Stomach smooth muscle (tissue), 2 donors: ENCODE measurements around the gene ITCH.
"Not testable (repeated sequence)": the region's sequence is repeated elsewhere in the genome, so short reads cannot be mapped to it uniquely, and the experiment has no call there.

Experiments
- H3K27ac ChIP-seq: one replicate; pipeline ENCODE4 v1.7.0; 2013; ENCODE audit warnings: mild to moderate bottlenecking, low read length, inconsistent platforms
- H3K27me3 ChIP-seq, 2 donors: one replicate each; pipeline ENCODE4 v1.7.0; 2013; ENCODE audit warnings: low read length in 2 of 2; ENCODE audit not compliant: insufficient read depth in 2 of 2, control insufficient read depth in 1 of 2
- H3K36me3 ChIP-seq, 2 donors: one replicate each; pipeline ENCODE4 v1.7.0; 2013; ENCODE audit warnings: low read length in 2 of 2; ENCODE audit not compliant: control insufficient read depth in 2 of 2, insufficient read depth in 2 of 2
- H3K4me1 ChIP-seq: one replicate; pipeline ENCODE4 v1.7.0; 2013; ENCODE audit warnings: low read length; ENCODE audit not compliant: control insufficient read depth, insufficient read depth
- H3K4me3 ChIP-seq, 2 donors: one replicate each; pipeline ENCODE4 v1.7.0; 2013; ENCODE audit warnings: low read length in 2 of 2
- H3K9ac ChIP-seq, 2 donors: one replicate each; pipeline ENCODE4 v1.7.0; 2013; ENCODE audit warnings: low read length in 2 of 2, mild to moderate bottlenecking in 1 of 2
- H3K9me3 ChIP-seq, 2 donors: one replicate each; pipeline ENCODE4 v1.7.0; 2013; ENCODE audit warnings: low read length in 2 of 2; ENCODE audit not compliant: control insufficient read depth in 2 of 2
- donor health status: healthy.
- donor health status: Pancreatic carcinoma.

ITCH gene

GRCh38 chr20:34363062-34363464, at the start of gene ITCH:
ITCH (plus strand) TSS chr20:34363273; CDS start chr20:34393812, 30,539 bp downstream.
- Histone ChIP-seq H3K4me1 (peaks cover 21% of the 10 kb centered on the region), H3K4me3 (peak within 1 kb of the TSS; percentile 72 to 84), H3K27me3 (no peaks in the 10 kb centered on the region), H3K27ac (peak within 1 kb of the TSS; percentile 76), H3K9ac (peak within 1 kb of the TSS; percentile 83 to 90), H3K9me3 (no peaks in the 10 kb centered on the region), H3K36me3 (no peaks in the 10 kb centered on the region)

GRCh38 chr20:34315236-34315635, 47.8 kb upstream of the ITCH start:
- Histone ChIP-seq H3K9ac (no peak overlapping the region), H3K27ac (no peak overlapping the region), H3K4me3 (no peak overlapping the region), H3K4me1 (peaks cover 10% of the 10 kb centered on the region), H3K9me3 (no peaks in the 10 kb centered on the region), H3K27me3 (peaks cover 5 to 12% of the 10 kb centered on the region in 2 donors), H3K36me3 (no peaks in the 10 kb centered on the region)

- Histone ChIP-seq H3K36me3 (no peaks in the 10 kb centered on the region), H3K9me3 (no peaks in the 10 kb centered on the region), H3K9ac (no peak overlapping the region), H3K27ac (no peak overlapping the region), H3K27me3 (peaks cover 3 to 12% of the 10 kb centered on the region in 2 donors), H3K4me3 (no peak overlapping the region), H3K4me1 (peaks cover 10% of the 10 kb centered on the region)
These were observed 46.8 kb upstream of the ITCH start for GRCh38 chr20:34316196-34316814.

- no peaks in the 10 kb centered on the region for H3K36me3 ChIP-seq
- no peaks in the 10 kb centered on the region for H3K9me3 ChIP-seq
- no peak overlapping the region for H3K9ac ChIP-seq
- no peak overlapping the region for H3K27ac ChIP-seq
- H3K27me3 ChIP-seq, result no peaks in the 10 kb centered on the region
- no peaks in the 10 kb centered on the region for H3K4me1 ChIP-seq
- H3K4me3 ChIP-seq, result no peak overlapping the region
These were observed 44.2 kb upstream of the ITCH start for GRCh38 chr20:34318609-34319443.

- Histone ChIP-seq H3K9me3 (no peaks in the 10 kb centered on the region), H3K4me3 (no peak overlapping the region), H3K4me1 (no peaks in the 10 kb centered on the region), H3K27ac (no peak overlapping the region), H3K9ac (no peak overlapping the region), H3K36me3 (no peaks in the 10 kb centered on the region), H3K27me3 (no peaks in the 10 kb centered on the region)
These were observed 42.2 kb upstream of the ITCH start for GRCh38 chr20:34320861-34321260.

GRCh38 chr20:34322267-34323105, 40.6 kb upstream of the ITCH start:
- Histone ChIP-seq H3K9me3 (no peaks in the 10 kb centered on the region), H3K9ac (no peak overlapping the region)

GRCh38 chr20:34324541-34324940, 38.5 kb upstream of the ITCH start:
- Histone ChIP-seq H3K27me3 (no peaks in the 10 kb centered on the region), H3K9ac (no peak overlapping the region), H3K27ac (no peak overlapping the region), H3K4me3 (no peak overlapping the region), H3K9me3 (no peaks in the 10 kb centered on the region), H3K36me3 (no peaks in the 10 kb centered on the region), H3K4me1 (no peaks in the 10 kb centered on the region)

More at GRCh38 chr20:34322267-34323105, 40.6 kb upstream of the ITCH start:
- Histone ChIP-seq H3K27ac (no peak overlapping the region), H3K27me3 (no peaks in the 10 kb centered on the region), H3K4me1 (no peaks in the 10 kb centered on the region), H3K36me3 (no peaks in the 10 kb centered on the region), H3K4me3 (no peak overlapping the region)

- not testable (repeated sequence) for H3K4me3 ChIP-seq, H3K9me3 ChIP-seq, H3K27ac ChIP-seq, H3K27me3 ChIP-seq, H3K9ac ChIP-seq, H3K36me3 ChIP-seq, H3K4me1 ChIP-seq
These were observed 34.9 kb upstream of the ITCH start for GRCh38 chr20:34328207-34328606.

GRCh38 chr20:34328928-34329677, 34.0 kb upstream of the ITCH start:
- Histone ChIP-seq H3K9me3 (no peaks in the 10 kb centered on the region), H3K4me1 (peaks cover 2% of the 10 kb centered on the region), H3K4me3 (no peak overlapping the region), H3K27ac (no peak overlapping the region), H3K27me3 (no peaks in the 10 kb centered on the region), H3K9ac (no peak overlapping the region), H3K36me3 (no peaks in the 10 kb centered on the region)

GRCh38 chr20:34330861-34331544, 32.1 kb upstream of the ITCH start:
- H3K27me3 ChIP-seq, H3K27ac ChIP-seq, H3K36me3 ChIP-seq, H3K9me3 ChIP-seq, H3K4me3 ChIP-seq, H3K9ac ChIP-seq, H3K4me1 ChIP-seq: not testable (repeated sequence)
